ENCODE measurements around the gene SLITRK6.

- TF ChIP-seq CTCF (IDR thresholded peaks at IDR 0.05) (no peak), POLR2A (IDR thresholded peaks at IDR 0.05) (no peak)
These were observed 26.9 kb downstream of the SLITRK6 start for GRCh38 chr13:85772367-85772766.

Measured in uterus (tissue), 2 donors.